Measurements from ENCODE around the gene DOCK6.
A peak's percentile ranks its signal among the peaks of the same experiment; 100 is the strongest.
"Not testable (repeated sequence)": the region's sequence is repeated elsewhere in the genome, so short reads cannot be mapped to it uniquely, and the experiment has no call there.

Gene DOCK6

GRCh38 chr19:11165486-11166030 lies 96.8 kb downstream of the DOCK6 start:
- DNase-seq, result no peak

GRCh38 chr19:11164879-11165406 lies 97.4 kb downstream of the DOCK6 start:
- DNase-seq, result no peak

- no peak for DNase-seq
Observed at GRCh38 chr19:11164296-11164695, 98.0 kb downstream of the DOCK6 start.

GRCh38 chr19:11160440-11160768 lies 101.9 kb downstream of the DOCK6 start:
- not testable (repeated sequence) for DNase-seq

GRCh38 chr19:11159598-11160439 lies 102.5 kb downstream of the DOCK6 start:
- no peak for DNase-seq

GRCh38 chr19:11155373-11156120 lies 106.8 kb downstream of the DOCK6 start, which contains the start of gene SPC24:
SPC24 (minus strand) TSS chr19:11155782; CDS start chr19:11155776, 6 bp downstream.
- DNase-seq, result peak; percentile 94

GRCh38 chr19:11154683-11155047 lies 107.7 kb downstream of the DOCK6 start:
- DNase-seq, result no peak

GRCh38 chr19:11152318-11153062 lies 109.8 kb downstream of the DOCK6 start:
- no peak for DNase-seq

- no peak for DNase-seq
Observed at GRCh38 chr19:11151181-11151580, 111.1 kb downstream of the DOCK6 start.
